HepG2 (cell line): ENCODE measurements around the gene GEMIN2. TPM values are rescaled to one million over a fixed set of nuclear protein-coding genes. Genes with fewer than 3 reads are reported as not detected.

ENCODE experiments used
- BORCS8-MEF2B ChIP-seq: sonication (generic); formaldehyde crosslinking; IDR thresholded peaks from 2 replicates; pipeline ENCODE4 v1.8.0; 2022; ENCODE audit warnings: mild to moderate bottlenecking, missing genetic modification reagents
- CBX5 ChIP-seq: sonication (generic); formaldehyde crosslinking; IDR thresholded peaks from 2 replicates; pipeline ENCODE4 v1.4.0; 2020; ENCODE audit warnings: missing genetic modification reagents, borderline replicate concordance
- CENPX ChIP-seq: sonication (generic); formaldehyde crosslinking; IDR thresholded peaks from 2 replicates; pipeline ENCODE4 v1.9.0; 2021; ENCODE audit warnings: mild to moderate bottlenecking, missing genetic modification reagents, moderate library complexity
- CREB3 ChIP-seq: sonication (generic); formaldehyde crosslinking; IDR thresholded peaks from 2 replicates; pipeline ENCODE4 v1.5.0; 2020; ENCODE audit warnings: missing genetic modification reagents
- HDAC2 ChIP-seq: sonication (generic); formaldehyde crosslinking; IDR thresholded peaks from 2 replicates; pipeline ENCODE4 v1.4.0; 2020; ENCODE audit warnings: missing genetic modification reagents
- HIVEP1 ChIP-seq: sonication (generic); formaldehyde crosslinking; IDR thresholded peaks from 2 replicates; pipeline ENCODE4 v1.4.0; 2020; ENCODE audit warnings: mild to moderate bottlenecking, missing genetic modification reagents
- HNRNPH1 ChIP-seq: fragments of 200-400 bp; formaldehyde crosslinking; optimal IDR thresholded peaks from 2 replicates; pipeline ENCODE3; 2017; ENCODE audit warnings: mild to moderate bottlenecking, low read depth, low read length
- ISX ChIP-seq: sonication (generic); formaldehyde crosslinking; conservative IDR thresholded peaks from 2 replicates; pipeline ENCODE4 v1.5.0; 2020; ENCODE audit warnings: missing genetic modification reagents
- KLF15 ChIP-seq: sonication (generic); formaldehyde crosslinking; IDR thresholded peaks from 2 replicates; pipeline ENCODE4 v1.8.1; 2023; ENCODE audit warnings: borderline replicate concordance, mild to moderate bottlenecking, inconsistent platforms, missing genetic modification reagents, mixed read lengths
- MED13 ChIP-seq: sonication (generic); formaldehyde crosslinking; IDR thresholded peaks from 2 replicates; pipeline ENCODE4 v1.5.0; 2020; ENCODE audit warnings: missing genetic modification reagents
- NAIF1 ChIP-seq: sonication (generic); formaldehyde crosslinking; IDR thresholded peaks from 2 replicates; pipeline ENCODE4 v1.5.0; 2020; ENCODE audit warnings: mild to moderate bottlenecking, missing genetic modification reagents, borderline replicate concordance
- NFE2L2 ChIP-seq: fragments of 150-350 bp; IDR thresholded peaks from 2 replicates; pipeline ENCODE4 v1.6.1; 2014; ENCODE audit warnings: low read length
- PHF20 ChIP-seq: sonication (generic); formaldehyde crosslinking; IDR thresholded peaks from 2 replicates; pipeline ENCODE4 v1.5.0; 2020; ENCODE audit warnings: mild to moderate bottlenecking, missing genetic modification reagents
- RAD51 ChIP-seq: fragments of 450-650 bp; IDR thresholded peaks from 2 replicates; pipeline ENCODE4 v1.6.1; 2016; ENCODE audit warnings: borderline replicate concordance
- SCMH1 ChIP-seq: sonication (generic); formaldehyde crosslinking; IDR thresholded peaks from 2 replicates; pipeline ENCODE4 v1.9.0; 2021; ENCODE audit warnings: missing genetic modification reagents, mild to moderate bottlenecking, borderline replicate concordance
- SMYD3 ChIP-seq: sonication (generic); formaldehyde crosslinking; IDR thresholded peaks from 2 replicates; pipeline ENCODE4 v1.8.1; 2023; ENCODE audit warnings: mild to moderate bottlenecking, missing genetic modification reagents
- U2AF2 ChIP-seq: fragments of 200-400 bp; formaldehyde crosslinking; IDR thresholded peaks from 2 replicates; pipeline ENCODE4 v1.6.1; 2017; ENCODE audit warnings: low read depth, mild to moderate bottlenecking, low read length
- ZFAT ChIP-seq: sonication (generic); formaldehyde crosslinking; conservative IDR thresholded peaks from 2 replicates; pipeline ENCODE4 v1.8.1; 2023; ENCODE audit warnings: missing genetic modification reagents, inconsistent platforms
- ZNF205 ChIP-seq: IDR thresholded peaks from 2 replicates; pipeline ENCODE4 v1.6.1; 2018; ENCODE audit warnings: missing biosample characterization, missing genetic modification reagents
- ZNF264 ChIP-seq: sonication (generic); formaldehyde crosslinking; IDR thresholded peaks from 2 replicates; pipeline ENCODE4 v1.4.0; 2020; ENCODE audit warnings: missing genetic modification reagents
- ZNF281 ChIP-seq: sonication (generic); formaldehyde crosslinking; IDR thresholded peaks from 2 replicates; pipeline ENCODE4 v1.4.0; 2020; ENCODE audit warnings: missing genetic modification reagents, borderline replicate concordance
- ZNF451 ChIP-seq: sonication (generic); formaldehyde crosslinking; IDR thresholded peaks from 2 replicates; pipeline ENCODE4 v1.5.0; 2020; ENCODE audit warnings: mild to moderate bottlenecking, missing genetic modification reagents
- ZNF652 ChIP-seq: IDR thresholded peaks from 2 replicates; pipeline ENCODE4 v1.6.1; 2016; ENCODE audit warnings: low read depth, borderline replicate concordance
- ZSCAN22 ChIP-seq: sonication (generic); formaldehyde crosslinking; IDR thresholded peaks from 2 replicates; pipeline ENCODE4 v1.4.0; 2020; ENCODE audit warnings: mild to moderate bottlenecking, missing genetic modification reagents
- ZSCAN29 ChIP-seq: sonication (generic); formaldehyde crosslinking; conservative IDR thresholded peaks from 2 replicates; pipeline ENCODE4 v1.4.0; 2020; ENCODE audit warnings: mild to moderate bottlenecking, missing genetic modification reagents
- polyA plus RNA-seq, 8 experiments: library from polyadenylated mRNA; depleted of rRNA in 3 of 8; stranded (reverse) in 7 of 8; unstranded in 1 of 8; fragments of >200 nt; fragmentation: Illumina TruSeq in 4 of 8; extraction: Trizol in 4 of 8; gene quantifications; 2 replicates each; pipeline versions ENCODE4 v1.2.1 to v1.2.3, GENCODE V29; 2011 to 2016; ENCODE audit warnings: low read depth in 4 of 8, missing spikeins in 1 of 8, mixed read lengths in 1 of 8; ENCODE audit not compliant: insufficient read depth in 1 of 8
- total RNA-seq, 5 experiments: library from RNA; depleted of rRNA; stranded (reverse); fragments of >200 nt; fragmentation: Illumina TruSeq; extraction: Trizol; gene quantifications; 2 replicates each; pipeline ENCODE4 v1.2.3, GENCODE V29; 2016; ENCODE audit warnings: low read depth in 1 of 5
- TF ChIP-seq, protein P1 (sequence below): sonication (generic); formaldehyde crosslinking; IDR thresholded peaks from 2 replicates; pipeline ENCODE4 v1.5.0; 2020; ENCODE audit warnings: mild to moderate bottlenecking, missing genetic modification reagents
- TF ChIP-seq, protein P2 (sequence below): sonication (generic); formaldehyde crosslinking; IDR thresholded peaks from 2 replicates; pipeline ENCODE4 v1.5.0; 2020; ENCODE audit warnings: missing genetic modification reagents

Gene GEMIN2
- total and polyA plus RNA-seq, 2 of the 13 experiments (the other 11 are each of a cell fraction or from before 2014, with no cell fraction given) = 54.8 to 110 TPM

DNA sequence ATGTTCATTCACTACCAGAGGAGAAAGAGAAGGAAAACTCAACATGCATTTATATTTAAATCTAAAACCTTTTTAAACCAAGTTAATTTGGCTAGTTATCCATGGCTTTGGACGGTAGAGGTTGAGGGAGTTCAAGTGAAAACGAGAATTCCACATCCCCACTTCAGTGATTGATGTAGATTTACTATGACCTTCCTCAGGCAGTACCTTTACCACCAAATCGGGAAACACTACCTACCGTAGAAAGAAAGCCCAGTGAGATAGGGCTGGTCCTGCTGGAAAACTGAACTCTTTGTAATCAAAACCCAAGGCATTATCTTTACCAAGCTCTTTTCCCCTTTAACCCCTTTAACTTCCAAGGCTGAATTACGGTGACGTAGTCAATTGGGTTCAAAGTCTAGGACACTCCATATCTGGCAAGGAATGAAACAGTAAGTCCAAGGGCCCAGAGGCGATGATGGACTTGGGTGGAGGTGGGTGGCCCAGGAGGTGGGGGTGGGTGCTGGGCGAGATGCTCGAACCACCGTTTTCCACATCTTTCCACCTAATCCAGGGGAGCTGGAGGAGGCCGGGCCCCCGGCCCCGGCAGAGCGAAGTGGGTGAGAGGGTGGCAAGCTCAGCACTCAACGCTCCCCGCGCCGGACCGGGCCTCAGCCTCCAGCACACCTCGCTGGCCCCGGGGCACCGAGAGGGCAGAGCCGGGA, 11.7 kb upstream of the GEMIN2 start (continued):
- no peak for TF ChIP-seq HIVEP1 (CRISPR knock-in tag)
- no peak for TF ChIP-seq BORCS8-MEF2B (CRISPR knock-in tag)
- TF ChIP-seq ZSCAN22 (CRISPR knock-in tag) = no peak; the same call in 1 of the 2 replicates
- TF ChIP-seq CBX5 (CRISPR knock-in tag) = no peak
- peak; percentile 72 for TF ChIP-seq HNRNPH1
- no peak for TF ChIP-seq MED13 (CRISPR knock-in tag)
- no peak for TF ChIP-seq U2AF2
- no peak for TF ChIP-seq RAD51
- TF ChIP-seq ZNF451 (CRISPR knock-in tag) = no peak
- no peak for TF ChIP-seq NFE2L2
- TF ChIP-seq ZFAT (CRISPR knock-in tag) = no peak
- TF ChIP-seq CREB3 (CRISPR knock-in tag) = 0 out of 2 replicates have a peak, but pooled peaks have one; percentile 48
- TF ChIP-seq ZSCAN29 = no peak
- no peak for TF ChIP-seq SMYD3
- no peak for TF ChIP-seq ZNF205 (CRISPR knock-in tag)
- no peak for TF ChIP-seq SCMH1
- no peak for TF ChIP-seq ISX (CRISPR knock-in tag)
- TF ChIP-seq KLF15 (CRISPR knock-in tag) = no peak
- peak; percentile 47; the same call in 1 of the 2 replicates for TF ChIP-seq ZNF281 (CRISPR knock-in tag)
- TF ChIP-seq, protein P1, sequence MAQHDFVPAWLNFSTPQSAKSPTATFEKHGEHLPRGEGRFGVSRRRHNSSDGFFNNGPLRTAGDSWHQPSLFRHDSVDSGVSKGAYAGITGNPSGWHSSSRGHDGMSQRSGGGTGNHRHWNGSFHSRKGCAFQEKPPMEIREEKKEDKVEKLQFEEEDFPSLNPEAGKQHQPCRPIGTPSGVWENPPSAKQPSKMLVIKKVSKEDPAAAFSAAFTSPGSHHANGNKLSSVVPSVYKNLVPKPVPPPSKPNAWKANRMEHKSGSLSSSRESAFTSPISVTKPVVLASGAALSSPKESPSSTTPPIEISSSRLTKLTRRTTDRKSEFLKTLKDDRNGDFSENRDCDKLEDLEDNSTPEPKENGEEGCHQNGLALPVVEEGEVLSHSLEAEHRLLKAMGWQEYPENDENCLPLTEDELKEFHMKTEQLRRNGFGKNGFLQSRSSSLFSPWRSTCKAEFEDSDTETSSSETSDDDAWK = no peak
- TF ChIP-seq HDAC2 = no peak; the same call in 1 of the 2 replicates
- TF ChIP-seq, protein P2, sequence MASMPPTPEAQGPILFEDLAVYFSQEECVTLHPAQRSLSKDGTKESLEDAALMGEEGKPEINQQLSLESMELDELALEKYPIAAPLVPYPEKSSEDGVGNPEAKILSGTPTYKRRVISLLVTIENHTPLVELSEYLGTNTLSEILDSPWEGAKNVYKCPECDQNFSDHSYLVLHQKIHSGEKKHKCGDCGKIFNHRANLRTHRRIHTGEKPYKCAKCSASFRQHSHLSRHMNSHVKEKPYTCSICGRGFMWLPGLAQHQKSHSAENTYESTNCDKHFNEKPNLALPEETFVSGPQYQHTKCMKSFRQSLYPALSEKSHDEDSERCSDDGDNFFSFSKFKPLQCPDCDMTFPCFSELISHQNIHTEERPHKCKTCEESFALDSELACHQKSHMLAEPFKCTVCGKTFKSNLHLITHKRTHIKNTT (CRISPR knock-in tag) = no peak
- no peak for TF ChIP-seq PHF20 (CRISPR knock-in tag)
- TF ChIP-seq NAIF1 (CRISPR knock-in tag) = no peak
- TF ChIP-seq CENPX = no peak
- peak; percentile 82; the same call in 1 of the 2 replicates for TF ChIP-seq ZNF264
- TF ChIP-seq ZNF652 (CRISPR knock-in tag) = peak; percentile 95
